Anterior cingulate cortex (tissue), 58 donors: ENCODE results near the gene FAM120B.
A peak's percentile ranks its signal among the peaks of the same experiment; 100 is the strongest.
"Not testable (repeated sequence)": the region's sequence is repeated elsewhere in the genome, so short reads cannot be mapped to it uniquely, and the experiment has no call there.

ENCODE experiments used
- DNase-seq, 58 donors: peaks; one replicate each; lab custom pipeline; 2025; lab: John Stamatoyannopoulos, UW

Gene FAM120B

DNA sequence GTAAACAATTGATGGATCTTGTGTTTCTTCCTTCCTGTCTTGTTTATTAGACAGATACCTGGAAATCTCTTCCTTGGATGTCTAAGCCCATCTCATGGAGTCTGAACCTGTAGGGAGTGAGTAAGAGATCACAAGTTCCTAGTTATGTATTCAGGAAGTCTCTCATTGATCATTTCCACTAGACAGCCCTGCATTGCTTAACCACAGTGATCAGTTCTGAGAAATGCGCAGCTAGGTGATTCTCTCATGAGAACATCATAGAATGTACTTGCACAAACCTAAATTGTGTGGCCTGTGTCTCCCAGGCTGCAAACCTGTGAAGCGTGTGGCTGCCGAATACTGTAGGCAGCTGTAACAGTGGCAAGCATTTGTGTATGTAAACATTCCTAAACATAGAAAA, 39.1 kb downstream of the FAM120B start:
- DNase-seq, result no peak

DNA sequence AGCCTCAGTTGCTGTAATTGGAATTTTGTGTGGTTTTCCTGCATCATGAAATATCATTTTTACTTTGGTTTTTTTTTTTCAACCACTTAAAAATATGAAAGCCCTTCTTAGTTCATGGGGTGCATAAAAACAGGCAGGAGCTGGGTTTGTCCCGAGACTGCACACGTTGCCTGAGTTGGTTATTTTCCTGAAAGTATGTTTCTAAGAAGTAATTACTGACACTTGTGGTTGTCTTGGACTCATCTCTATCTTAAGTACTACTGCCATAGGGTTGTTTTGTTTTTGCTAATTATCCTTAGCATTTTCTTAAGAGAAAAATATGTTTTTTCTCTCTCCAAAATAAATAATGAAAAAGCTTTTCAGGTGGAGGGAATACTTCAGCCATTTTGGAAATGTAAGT, 40.1 kb downstream of the FAM120B start:
- DNase-seq, result no peak

DNA sequence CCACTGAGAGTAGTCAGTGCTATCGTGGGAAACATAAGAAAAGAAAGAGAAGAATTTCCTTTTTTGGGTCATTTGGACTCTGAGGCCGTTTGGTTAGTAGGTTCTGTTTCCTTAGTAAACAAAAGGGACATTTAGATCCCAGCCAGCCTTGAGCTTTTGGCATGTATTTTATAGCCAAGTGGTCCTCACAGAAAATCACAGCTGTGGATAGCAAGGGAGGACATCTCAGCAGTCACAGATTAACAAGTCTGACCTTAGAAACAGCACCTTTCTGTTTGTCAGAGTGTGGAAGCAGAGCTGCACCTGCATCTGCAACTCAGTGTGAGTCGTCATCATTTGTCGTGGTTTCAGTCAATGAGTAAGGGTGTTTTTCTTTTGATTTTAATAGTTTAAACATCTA, 40.5 kb downstream of the FAM120B start:
- peak in 1 of 58 donors; percentile 37 for DNase-seq

DNA sequence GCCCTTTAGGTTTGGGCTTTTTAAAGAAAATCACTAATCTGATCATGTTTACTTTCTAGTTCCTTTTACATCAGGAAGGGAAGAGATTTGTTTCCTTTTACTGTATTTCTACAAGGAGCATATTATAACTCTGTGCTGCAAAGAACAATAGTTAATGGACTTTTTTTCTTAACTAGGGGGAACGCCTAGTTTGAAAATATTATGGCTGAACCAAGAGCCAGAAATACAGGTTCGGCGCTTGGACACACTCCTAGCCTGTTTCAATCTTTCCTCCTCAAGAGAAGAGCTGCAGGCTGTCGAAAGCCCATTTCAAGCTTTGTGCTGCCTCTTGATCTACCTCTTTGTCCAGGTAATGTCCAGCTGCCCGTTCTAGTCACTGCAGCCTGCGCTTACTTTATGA, 41.4 kb downstream of the FAM120B start:
- no peak for DNase-seq

DNA sequence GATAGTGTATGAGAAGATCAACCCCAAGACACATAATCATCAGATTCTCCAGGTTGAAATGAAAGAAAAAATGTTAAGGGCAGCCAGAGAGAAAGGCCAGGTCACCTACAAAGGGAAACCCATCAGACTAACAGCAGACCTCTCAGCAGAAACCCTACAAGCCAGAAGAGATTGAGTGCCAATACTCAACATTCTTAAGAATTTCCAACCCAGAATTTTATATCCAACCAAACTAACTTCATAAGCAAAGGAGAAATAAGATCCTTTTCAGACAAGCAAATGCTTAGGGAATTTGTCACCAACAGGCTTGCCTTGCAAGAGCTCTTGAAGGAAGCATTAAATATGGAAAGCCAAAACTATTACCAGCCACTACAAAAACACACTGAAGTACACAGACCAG, 44.9 kb downstream of the FAM120B start:
- DNase-seq, result not testable (repeated sequence)

DNA sequence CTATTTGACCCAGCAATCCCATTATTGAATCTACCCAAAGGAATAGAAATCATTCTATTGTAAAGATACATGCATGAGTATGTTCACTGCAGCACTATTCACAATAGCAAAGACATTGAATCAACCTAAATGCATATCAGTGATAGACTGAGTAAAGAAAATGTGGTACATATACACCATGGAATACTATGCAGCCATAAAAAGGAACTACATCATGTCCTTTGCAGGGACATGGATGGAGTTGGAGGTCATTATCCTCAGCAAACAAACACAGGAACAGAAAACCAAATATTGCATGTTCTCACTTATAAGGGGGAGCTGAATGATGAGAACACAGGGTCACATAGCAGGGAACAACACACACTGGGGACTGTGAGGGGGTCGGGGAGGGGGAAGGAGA, 48.6 kb downstream of the FAM120B start:
- not testable (repeated sequence) for DNase-seq

DNA sequence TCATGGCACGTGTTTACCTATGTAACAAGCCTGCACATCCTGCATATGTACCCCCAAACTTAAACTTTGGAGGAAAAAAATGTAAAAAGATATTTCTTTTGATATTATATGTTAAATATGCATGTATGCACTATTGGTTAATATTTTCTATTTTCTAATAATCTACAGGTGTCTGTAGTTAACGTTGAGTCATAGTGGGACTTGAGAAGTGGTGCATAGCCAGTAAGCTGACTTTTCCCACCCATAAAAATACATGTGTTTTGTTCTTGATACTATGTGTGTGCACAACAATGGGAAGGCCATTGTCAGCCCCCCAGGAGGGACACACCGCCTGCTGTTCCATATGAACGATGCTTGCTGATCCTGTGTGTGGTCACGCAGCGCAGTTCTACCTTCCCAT, 49.1 kb downstream of the FAM120B start:
- no peak for DNase-seq

DNA sequence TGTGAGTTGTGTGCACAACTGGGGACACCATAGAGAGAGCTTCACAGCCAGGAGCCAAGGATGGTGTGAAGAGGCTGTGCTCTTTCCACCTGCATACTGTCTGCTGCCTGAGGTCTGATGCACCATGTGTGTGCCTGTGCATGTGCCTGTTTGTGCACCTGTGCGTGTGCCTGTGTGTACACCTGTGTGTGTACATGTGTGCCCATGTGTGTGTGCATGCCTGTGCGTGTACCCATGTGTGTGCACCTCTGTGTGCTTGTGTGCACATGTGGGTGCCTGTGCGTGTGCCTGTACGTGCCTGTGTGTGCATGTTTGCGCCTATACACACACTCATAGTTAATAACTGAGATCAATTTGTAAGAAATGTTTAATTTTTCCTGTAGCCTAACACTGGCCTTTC, 51.3 kb downstream of the FAM120B start:
- DNase-seq, result no peak

DNA sequence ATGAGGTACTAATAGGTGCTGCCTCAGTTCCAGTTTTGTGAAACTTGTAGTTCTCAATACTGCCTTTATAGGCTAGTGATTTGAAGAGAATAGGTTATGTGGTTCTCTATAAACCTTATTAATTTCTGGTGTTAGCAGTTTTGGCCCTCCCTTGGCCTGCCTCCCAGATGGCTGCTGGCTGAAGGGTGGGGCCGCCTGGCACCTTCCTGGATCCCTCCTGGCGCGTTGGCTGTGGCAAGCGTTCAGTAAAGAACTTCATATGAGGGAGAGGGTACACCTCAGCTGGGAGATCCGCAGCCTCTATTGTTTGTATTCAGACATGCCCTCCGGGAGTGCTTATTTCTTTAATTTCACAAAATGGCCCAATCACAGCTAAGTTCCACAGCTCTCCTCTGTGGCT, 51.9 kb downstream of the FAM120B start:
- DNase-seq, result no peak

DNA sequence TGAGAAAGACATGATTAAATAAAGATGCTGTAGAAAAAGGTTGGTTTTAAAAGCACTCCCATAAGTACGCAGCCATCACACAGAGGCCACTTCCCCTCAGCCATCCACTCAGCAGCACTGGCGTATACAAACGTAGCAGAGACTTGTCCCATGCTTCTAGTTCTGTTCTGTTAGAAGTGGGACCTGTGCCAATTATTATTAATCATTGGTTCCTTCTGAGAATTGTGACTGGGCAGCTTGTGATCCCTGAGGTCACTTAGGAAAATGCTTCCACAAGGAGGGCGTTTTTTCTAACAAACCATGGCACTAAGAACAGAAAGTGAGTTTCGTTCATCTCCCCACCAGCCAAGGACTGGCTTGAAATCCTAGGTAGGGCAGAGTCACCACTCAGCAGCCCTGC, 53.9 kb downstream of the FAM120B start:
- no peak for DNase-seq

DNA sequence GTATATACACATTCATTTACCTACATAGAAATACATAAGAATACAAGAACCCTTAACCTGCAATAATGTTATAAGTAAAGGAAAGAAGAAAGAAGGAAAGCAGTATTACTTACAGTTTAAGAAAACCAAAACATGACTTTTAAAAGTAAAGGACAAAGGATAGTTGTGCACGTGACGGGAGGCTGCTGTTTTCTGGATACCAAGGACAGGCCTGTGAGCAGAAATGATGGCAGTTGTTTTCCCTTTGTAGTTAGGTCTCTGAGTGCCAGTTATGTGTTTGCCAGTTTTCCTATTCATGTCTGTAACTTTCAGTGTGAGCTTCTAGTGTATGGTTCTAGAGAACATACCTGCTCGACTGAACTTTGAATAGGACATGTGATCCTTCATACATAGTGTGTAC, 54.8 kb downstream of the FAM120B start:
- no peak for DNase-seq

DNA sequence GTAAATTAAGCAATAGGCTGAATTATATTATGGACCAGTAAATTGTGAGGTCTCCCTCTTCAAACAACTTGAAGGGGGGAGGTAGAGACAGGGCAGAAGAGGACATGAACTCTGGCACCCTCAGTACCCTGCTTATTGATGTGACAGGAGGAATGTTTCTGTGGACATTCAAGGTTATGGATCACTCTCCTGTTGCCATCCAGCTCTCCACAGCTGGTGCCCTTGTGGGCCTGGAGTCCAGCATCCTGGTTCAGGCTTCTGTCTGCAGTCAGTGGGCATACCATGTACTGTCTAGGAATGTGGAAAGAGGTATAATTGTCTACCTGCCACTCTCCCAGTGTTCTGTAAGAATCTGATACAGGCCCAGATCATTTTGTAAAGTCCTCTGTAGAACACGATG, 55.6 kb downstream of the FAM120B start:
- no peak for DNase-seq

DNA sequence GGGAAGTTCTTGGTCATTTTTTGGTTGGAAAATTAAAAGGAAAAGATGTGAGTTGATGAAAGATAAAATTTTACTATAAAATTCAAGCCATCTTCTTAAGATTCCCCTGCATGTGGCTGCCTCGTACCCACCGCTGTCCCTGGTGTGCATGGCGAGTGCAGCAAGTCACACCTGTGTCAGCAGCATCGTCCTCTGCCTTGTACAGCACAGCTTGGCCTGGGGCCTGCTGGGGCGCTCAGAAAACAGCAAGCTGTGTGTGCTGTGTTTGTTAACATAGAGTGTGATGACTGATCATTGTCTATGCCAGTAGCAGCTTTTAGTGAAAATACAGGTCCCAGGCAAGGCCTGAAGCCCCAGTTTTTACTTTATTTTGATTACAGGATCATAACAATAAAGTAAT, 56.7 kb downstream of the FAM120B start:
- DNase-seq, result no peak

DNA sequence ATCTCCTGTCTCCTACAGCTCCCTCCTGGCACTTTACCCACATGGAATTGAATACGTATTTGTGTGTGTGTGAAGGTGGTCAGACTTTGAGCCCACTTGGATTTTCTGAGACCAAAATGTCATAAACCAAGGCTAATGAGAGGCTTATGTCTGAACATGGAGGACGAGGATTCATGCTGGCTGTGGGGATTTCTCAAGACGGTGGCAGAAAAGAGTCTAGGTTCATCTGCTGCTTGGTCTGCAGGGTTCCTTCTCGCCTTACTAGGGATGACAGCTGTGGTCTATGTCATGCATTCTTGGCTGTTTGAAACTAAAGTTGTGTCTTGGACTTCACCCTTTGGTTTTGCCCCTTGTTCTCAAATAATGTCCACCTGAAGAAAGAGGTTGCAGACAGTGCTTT, 58.6 kb downstream of the FAM120B start:
- DNase-seq, result no peak

DNA sequence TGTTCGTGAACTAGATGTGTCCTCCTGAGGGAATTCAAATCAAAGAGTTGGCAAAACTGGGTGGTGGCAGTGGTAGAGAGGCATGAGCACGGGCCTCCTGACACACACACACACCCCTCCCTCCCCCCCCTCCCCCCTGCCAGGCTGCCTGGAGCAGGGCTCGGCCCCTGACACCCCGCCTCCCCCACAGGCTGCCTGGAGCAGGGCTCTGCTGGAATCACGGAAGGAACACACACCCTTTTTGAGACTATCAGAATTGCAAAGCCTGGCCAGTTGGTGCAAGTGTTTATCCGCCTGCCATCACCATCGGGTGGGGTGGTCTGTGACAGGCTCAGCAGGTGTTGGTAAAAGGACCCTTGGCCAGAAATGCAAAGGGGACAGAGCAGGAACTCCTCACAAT, 59.0 kb downstream of the FAM120B start:
- DNase-seq, result peak in 1 of 58 donors; percentile 15

DNA sequence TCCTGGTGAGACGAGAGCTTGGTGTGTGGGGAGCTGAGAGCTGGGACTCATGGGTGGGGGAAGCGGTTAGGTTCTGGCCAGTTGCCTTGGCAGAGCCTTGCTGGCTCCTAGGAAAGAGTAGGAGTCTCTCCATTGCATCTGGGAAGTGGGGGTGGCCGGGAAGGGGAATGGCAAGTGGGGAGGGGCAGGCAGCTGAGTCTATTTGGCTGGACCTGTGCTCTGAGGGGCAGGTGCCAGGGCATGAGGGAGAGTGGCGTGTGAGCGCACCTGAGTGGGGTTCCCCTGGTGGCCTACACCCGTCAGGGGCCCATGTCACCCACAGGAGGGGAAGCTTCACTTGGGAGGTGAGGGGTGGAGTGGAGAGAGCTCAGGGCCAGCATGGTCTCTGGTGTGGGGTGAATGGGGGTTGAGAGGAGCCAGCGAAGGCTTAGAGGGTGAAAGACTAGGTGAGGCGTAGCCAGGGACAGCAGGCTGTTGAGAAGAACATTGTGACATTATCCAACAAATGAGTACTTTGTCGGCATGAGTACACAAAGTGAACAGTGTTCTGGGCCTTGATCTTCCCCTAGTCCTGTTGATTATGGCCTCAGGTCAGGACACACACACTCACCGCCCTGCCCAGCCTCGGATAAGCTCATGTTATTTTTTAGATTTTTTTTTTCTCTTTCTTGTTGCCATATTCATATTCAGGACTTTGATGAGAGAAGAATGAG, 59.8 kb downstream of the FAM120B start:
- peak in 22 of 58 donors; percentile 10 to 61 (median 24) for DNase-seq

DNA sequence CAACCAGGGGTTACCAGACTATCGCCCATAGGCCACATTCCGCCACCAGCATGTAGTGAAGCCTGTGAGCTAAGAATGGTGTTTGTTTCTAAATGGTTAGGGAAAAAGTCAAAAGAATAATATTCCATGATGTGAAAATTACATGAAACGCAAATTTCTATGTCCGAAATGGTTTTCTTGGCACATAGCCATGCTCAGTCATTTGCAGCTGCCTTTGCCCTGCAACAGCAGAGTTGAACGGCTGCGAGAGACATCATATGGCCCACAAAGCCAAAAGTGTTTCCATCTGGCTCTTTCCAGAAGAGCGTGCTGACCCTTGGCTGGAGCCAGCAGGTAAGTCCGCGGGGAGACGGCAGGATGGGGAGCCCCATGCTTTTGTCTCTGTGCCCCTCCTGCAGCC, 60.7 kb downstream of the FAM120B start:
- peak in 5 of 58 donors; percentile 7 to 26 (median 15) for DNase-seq

DNA sequence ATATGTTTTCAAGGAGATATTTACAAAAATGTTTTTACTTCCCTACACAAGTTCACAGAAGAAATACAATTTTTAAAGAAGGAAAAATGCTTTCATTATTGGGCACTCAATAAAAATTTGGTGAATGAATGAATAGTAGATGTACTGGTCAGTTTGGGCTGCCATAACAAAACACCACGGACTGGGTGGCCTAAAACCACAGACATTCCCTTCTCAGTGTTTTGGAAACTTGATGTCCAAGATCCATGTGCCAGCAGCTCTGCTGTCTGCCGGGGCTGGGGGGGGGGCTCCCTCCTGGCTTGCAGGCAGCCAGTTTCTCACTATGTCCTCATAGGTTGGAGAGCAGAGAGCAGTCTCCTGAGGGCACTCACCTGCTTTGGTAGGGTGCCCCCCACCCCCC, 62.0 kb downstream of the FAM120B start:
- no peak for DNase-seq

DNA sequence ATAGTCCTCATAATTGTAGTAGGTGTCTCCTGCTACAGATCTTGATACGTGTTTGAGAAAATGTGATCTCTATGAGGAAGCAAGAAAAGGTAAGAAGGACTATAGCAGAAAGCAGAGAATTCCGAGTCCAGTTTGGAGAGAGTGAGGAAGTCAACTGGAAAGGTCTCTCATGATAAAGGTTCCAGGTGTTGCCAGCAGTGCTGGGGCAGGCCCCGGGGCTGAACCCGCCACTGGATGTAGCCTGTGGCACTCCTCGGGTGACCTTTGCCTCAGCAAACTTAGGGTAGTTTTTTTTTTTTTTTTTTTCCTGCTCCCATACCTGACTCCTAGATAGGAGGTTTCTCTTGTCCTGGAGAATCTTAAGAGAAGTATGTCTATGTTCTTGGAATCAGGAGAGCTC, 62.8 kb downstream of the FAM120B start:
- no peak for DNase-seq

DNA sequence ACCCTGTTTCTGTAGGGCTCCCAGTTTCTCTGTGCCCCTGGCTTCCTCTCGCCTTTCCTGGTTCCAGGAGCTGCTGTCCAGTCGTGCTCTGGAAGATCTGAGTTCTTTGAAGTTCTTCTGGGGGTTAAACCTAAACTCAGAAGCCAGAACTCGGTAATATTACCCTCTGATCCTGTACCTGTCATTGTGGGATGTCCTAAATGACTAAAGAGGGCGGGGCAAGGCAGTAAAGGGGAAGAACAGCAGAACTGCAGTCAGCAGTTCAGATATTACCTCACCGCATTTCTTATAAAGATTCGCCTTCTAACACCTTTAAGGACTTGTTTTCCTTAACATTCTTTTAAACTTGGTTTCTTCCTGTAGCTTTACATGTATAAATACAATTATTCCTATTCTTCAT, 63.9 kb downstream of the FAM120B start:
- DNase-seq, result no peak

DNA sequence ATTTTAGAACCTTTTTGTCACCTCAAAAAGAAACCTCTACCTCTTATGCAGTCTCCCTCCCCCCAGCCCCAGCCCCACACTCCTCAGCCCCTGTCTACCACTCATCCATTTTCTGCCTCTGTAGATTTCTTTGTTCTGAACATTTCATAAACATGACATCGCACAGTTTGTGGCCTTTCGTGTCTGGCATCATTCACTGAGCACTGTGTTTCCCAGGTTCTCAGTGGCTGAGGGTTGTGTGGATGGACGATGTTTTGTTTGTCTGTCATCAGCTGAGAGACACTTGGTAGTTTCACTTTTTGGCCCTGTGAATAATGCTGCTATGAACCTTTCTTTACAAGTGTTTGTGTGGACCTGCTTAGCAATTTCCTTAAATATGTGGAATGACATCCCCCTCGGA, 64.5 kb downstream of the FAM120B start:
- DNase-seq, result no peak

DNA sequence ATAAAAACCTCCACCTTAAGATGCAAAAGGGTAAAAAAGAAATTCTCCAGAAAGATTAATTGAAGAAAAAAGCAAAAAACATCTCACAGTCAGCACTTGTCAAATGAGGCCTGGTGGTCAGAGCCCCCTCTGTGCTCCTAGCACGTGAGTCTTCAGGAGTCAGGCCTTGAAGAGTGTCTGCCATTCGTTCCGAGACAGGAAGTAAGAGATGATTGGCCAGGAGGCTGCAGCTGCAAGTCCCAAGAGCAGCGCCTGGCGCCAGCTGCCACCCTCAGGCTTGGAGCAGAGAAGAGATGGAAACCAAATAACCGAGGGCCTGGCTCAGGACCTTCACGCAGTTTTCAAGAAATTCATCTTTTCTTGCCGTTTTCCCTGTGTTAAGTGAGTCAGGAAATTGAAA, 65.0 kb downstream of the FAM120B start:
- peak in 37 of 58 donors; percentile 12 to 82 (median 49) for DNase-seq
